Brain microvascular endothelial cell (primary cell): ENCODE data around the gene CRY2.

ENCODE experiments used
- DNase-seq: peaks from one replicate; pipeline ENCODE4 v3.0.0-alpha.2; 2020
- H3K27ac ChIP-seq: fragments of 250-450 bp; sonication (Bioruptor Pico); 2 replicates; pipeline ENCODE4 v1.5.1; 2020; ENCODE audit warnings: mild to moderate bottlenecking, moderate library complexity
- H3K27me3 ChIP-seq: fragments of 250-450 bp; sonication (Bioruptor Pico); replicated peaks from 2 replicates; pipeline ENCODE4 v1.5.1; 2020; ENCODE audit warnings: mild to moderate bottlenecking
- H3K36me3 ChIP-seq: fragments of 250-450 bp; sonication (Bioruptor Pico); replicated peaks from 2 replicates; pipeline ENCODE4 v1.5.1; 2020; ENCODE audit warnings: mild to moderate bottlenecking
- H3K4me3 ChIP-seq: 2 replicates; pipeline ENCODE4 v1.5.1; 2011; ENCODE audit warnings: low read depth, mild to moderate bottlenecking, control low read depth, low read length, moderate library complexity
- in situ Hi-C: cut with HindIII; loops from 2 replicates; pipeline ENCODE4 v1.10.0; 2017; ENCODE audit warnings: low sequenced_read_pairs, low pct_ligation_motif_present
- TF ChIP-seq, protein P1 (sequence below): IDR thresholded peaks from 2 replicates; pipeline ENCODE4 v1.5.1; 2011; ENCODE audit warnings: low read depth, mild to moderate bottlenecking, moderate library complexity, low read length, control low read depth, inconsistent platforms; ENCODE audit errors: missing control alignments

CRY2 gene

GRCh38 chr11:45811571-45812290, 35.5 kb upstream of the CRY2 start:
- Histone ChIP-seq H3K27ac (no peak overlapping the region), H3K4me3 (no peak overlapping the region), H3K27me3 (no peaks in the 10 kb centered on the region), H3K36me3 (peaks cover 16% of the 10 kb centered on the region)
- in situ Hi-C loops, result no loop called here
- no peak for DNase-seq
- TF ChIP-seq, protein P1, sequence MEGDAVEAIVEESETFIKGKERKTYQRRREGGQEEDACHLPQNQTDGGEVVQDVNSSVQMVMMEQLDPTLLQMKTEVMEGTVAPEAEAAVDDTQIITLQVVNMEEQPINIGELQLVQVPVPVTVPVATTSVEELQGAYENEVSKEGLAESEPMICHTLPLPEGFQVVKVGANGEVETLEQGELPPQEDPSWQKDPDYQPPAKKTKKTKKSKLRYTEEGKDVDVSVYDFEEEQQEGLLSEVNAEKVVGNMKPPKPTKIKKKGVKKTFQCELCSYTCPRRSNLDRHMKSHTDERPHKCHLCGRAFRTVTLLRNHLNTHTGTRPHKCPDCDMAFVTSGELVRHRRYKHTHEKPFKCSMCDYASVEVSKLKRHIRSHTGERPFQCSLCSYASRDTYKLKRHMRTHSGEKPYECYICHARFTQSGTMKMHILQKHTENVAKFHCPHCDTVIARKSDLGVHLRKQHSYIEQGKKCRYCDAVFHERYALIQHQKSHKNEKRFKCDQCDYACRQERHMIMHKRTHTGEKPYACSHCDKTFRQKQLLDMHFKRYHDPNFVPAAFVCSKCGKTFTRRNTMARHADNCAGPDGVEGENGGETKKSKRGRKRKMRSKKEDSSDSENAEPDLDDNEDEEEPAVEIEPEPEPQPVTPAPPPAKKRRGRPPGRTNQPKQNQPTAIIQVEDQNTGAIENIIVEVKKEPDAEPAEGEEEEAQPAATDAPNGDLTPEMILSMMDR, result no peak

DNA sequence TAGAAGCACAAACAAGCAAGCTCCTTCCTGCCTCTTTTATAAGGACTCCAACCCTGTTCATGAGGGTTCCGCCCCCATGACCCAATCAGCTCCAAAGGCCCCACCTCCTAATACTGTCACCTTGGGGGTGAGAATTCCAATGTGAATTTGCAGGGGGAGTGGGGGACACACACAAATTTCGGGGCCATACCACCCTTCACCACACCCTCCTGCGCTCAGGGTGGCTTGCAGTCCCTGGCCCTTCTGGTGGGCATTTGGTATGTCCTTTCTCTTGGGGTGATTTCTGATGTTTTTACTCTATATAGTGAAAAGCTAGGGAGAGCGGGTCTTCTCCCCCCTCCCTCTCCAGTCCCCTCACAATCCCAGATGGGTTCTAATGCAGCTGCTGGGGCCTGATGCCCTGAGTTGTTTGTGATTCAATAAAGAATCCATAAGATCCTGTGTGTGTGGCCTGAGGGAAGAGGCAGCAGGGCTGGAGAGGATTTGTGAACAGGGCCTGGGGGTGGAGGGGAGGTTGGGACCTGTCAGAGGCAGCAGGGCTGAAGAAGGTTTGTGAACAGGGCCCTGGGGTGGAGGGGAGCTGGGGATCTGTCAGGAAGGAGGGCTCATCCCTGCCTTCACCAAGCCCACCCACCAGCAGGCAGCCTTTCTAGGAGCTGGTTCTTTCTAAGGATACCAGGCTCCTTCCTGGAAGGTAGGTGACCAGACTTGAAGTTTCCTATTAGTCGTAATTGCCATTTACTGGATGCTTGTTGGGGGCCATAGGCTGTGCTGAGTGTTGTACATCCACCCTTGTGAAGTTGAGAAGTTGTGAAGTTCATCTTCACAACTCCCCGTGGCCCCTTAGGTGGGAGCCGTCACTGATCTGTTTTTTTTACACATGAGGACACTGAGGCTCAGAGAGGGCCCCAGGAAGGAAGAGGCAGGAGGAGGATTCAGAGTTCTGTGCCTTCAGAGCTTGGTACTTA, 34.4 kb upstream of the CRY2 start:
- peaks cover 16% of the 10 kb centered on the region for H3K36me3 ChIP-seq
- DNase-seq, result no peak
- in situ Hi-C loops, result no loop called here
- TF ChIP-seq, protein P1, result no peak
- no peak overlapping the region for H3K27ac ChIP-seq
- H3K27me3 ChIP-seq, result no peaks in the 10 kb centered on the region
- no peak overlapping the region for H3K4me3 ChIP-seq

- peak; percentile 28 for DNase-seq
- in situ Hi-C loops, result no loop called here
- TF ChIP-seq, protein P1, result no peak
Observed at GRCh38 chr11:45815747-45816146, 31.5 kb upstream of the CRY2 start.

DNA sequence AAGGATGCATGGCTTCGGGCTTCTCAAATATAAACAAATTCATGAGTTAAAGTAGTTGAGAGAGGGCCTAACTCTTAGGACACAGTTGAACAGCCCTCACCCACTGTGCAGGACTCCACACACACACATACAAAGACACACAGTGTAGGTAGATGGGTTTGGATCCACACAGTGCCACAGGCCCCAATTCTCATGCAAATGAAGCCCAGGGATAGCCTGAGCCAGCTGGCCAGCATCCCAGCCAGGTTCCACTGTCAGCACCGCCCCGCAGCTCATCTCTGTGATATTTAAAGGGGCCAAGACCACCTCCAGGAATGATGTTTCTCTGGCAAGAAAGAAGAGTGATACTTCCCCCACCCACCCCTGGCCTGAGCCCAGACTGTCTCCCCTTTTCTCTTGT, 30.7 kb upstream of the CRY2 start:
- in situ Hi-C loops, result no loop called here
- Histone ChIP-seq H3K36me3 (peaks cover 9% of the 10 kb centered on the region), H3K27ac (no peak overlapping the region), H3K27me3 (no peaks in the 10 kb centered on the region), H3K4me3 (no peak overlapping the region)
- TF ChIP-seq, protein P1, result no peak
- no peak for DNase-seq

More at GRCh38 chr11:45815747-45816146, 31.5 kb upstream of the CRY2 start:
- Histone ChIP-seq H3K4me3 (no peak overlapping the region), H3K36me3 (peaks cover 13% of the 10 kb centered on the region), H3K27ac (no peak overlapping the region), H3K27me3 (no peaks in the 10 kb centered on the region)

GRCh38 chr11:45817191-45817590, 30.1 kb upstream of the CRY2 start:
- in situ Hi-C loops, result no loop called here
- no peak overlapping the region for H3K27ac ChIP-seq
- peaks cover 3% of the 10 kb centered on the region for H3K36me3 ChIP-seq
- DNase-seq, result no peak
- no peak overlapping the region for H3K4me3 ChIP-seq
- H3K27me3 ChIP-seq, result no peaks in the 10 kb centered on the region
- TF ChIP-seq, protein P1, result no peak
